GM12891 (cell line): ENCODE results near the gene DIDO1.

Experiments used
- PAX5 ChIP-seq: IDR thresholded peaks from 2 replicates; pipeline ENCODE4 v1.6.1; 2011; ENCODE audit warnings: low read length, moderate library complexity, mild to moderate bottlenecking; ENCODE audit not compliant: insufficient read depth, severe bottlenecking
- POLR2A ChIP-seq: IDR thresholded peaks from 2 replicates; pipeline ENCODE4 v1.6.1; 2011; ENCODE audit warnings: low read depth, low read length, control low read depth
- POLR2AphosphoS5 ChIP-seq: IDR thresholded peaks from 2 replicates; pipeline ENCODE4 v1.6.1; 2011; ENCODE audit warnings: low read depth, low read length, control low read depth

- TF ChIP-seq POLR2A (no peak), PAX5 (no peak), POLR2AphosphoS5 (no peak)
Observed at GRCh38 chr20:62858058-62858830, 68.1 kb downstream of the DIDO1 start.
